Measurements from ENCODE around the gene ACR. TPM values are rescaled to one million over a fixed set of nuclear protein-coding genes. Genes with fewer than 3 reads are reported as not detected.

Gene ACR
- total RNA-seq, 2 donors from 2014 or later: 13.1 TPM; not detected in 1

GRCh38 chr22:50710221-50710620 is 27.8 kb upstream of the ACR start:
- Histone ChIP-seq H3K27me3 (replicated peaks; ENCODE audit: insufficient read depth) (no peaks in the 10 kb centered on the region), H3K4me1 (replicated peaks) (no peaks in the 10 kb centered on the region), H3K9me3 (no peaks in the 10 kb centered on the region), H3K36me3 (no peaks in the 10 kb centered on the region), H3K27ac (no peak overlapping the region), H3K4me3 (no peak overlapping the region)
- no peak for TF ChIP-seq POLR2A (IDR thresholded peaks at IDR 0.05)
- no peak for TF ChIP-seq CTCF (IDR thresholded peaks at IDR 0.05)
- no peak for TF ChIP-seq POLR2AphosphoS5 (IDR thresholded peaks at IDR 0.05)
- intact Hi-C loops (cut with DNase I): no loop called here
- DNase-seq (ENCODE audit: low spot score): no peak
- 82% methylated on average over 6 of the region's 6 CpGs for WGBS

- Histone ChIP-seq H3K27ac (no peak overlapping the region), H3K4me1 (replicated peaks) (no peaks in the 10 kb centered on the region)
Measured at GRCh38 chr22:50710886-50711285, 27.1 kb upstream of the ACR start.

GRCh38 chr22:50711446-50712340 is 26.3 kb upstream of the ACR start:
- H3K4me1 ChIP-seq (replicated peaks): no peaks in the 10 kb centered on the region
- intact Hi-C loops (cut with DNase I): no loop called here
- no peak for DNase-seq (ENCODE audit: low spot score)
- H3K4me3 ChIP-seq: no peak overlapping the region
- WGBS: 84% methylated on average over 14 of the region's 16 CpGs
- no peaks in the 10 kb centered on the region for H3K9me3 ChIP-seq
- no peak overlapping the region for H3K27ac ChIP-seq
- H3K36me3 ChIP-seq: no peaks in the 10 kb centered on the region
- H3K27me3 ChIP-seq (replicated peaks; ENCODE audit: insufficient read depth): no peaks in the 10 kb centered on the region
- TF ChIP-seq POLR2A (IDR thresholded peaks at IDR 0.05): no peak

More at GRCh38 chr22:50710886-50711285, 27.1 kb upstream of the ACR start:
- WGBS: 89% methylated on average over 38 of the region's 38 CpGs
- Histone ChIP-seq H3K27me3 (replicated peaks; ENCODE audit: insufficient read depth) (no peaks in the 10 kb centered on the region), H3K36me3 (no peaks in the 10 kb centered on the region), H3K9me3 (no peaks in the 10 kb centered on the region), H3K4me3 (no peak overlapping the region)
- no peak for DNase-seq (ENCODE audit: low spot score)
- intact Hi-C loops (cut with DNase I): no loop called here
- TF ChIP-seq CTCF (IDR thresholded peaks at IDR 0.05): no peak
- TF ChIP-seq POLR2AphosphoS5 (IDR thresholded peaks at IDR 0.05): no peak
- no peak for TF ChIP-seq POLR2A (IDR thresholded peaks at IDR 0.05)

- intact Hi-C loops (cut with DNase I): no loop called here
- Histone ChIP-seq H3K27ac (no peak overlapping the region), H3K36me3 (no peaks in the 10 kb centered on the region), H3K9me3 (no peaks in the 10 kb centered on the region), H3K4me3 (no peak overlapping the region), H3K27me3 (replicated peaks; ENCODE audit: insufficient read depth) (no peaks in the 10 kb centered on the region), H3K4me1 (replicated peaks) (no peaks in the 10 kb centered on the region)
- 87% methylated on average over 9 of the region's 9 CpGs for WGBS
- no peak for DNase-seq (ENCODE audit: low spot score)
- no peak for TF ChIP-seq POLR2AphosphoS5 (IDR thresholded peaks at IDR 0.05)
- TF ChIP-seq CTCF (IDR thresholded peaks at IDR 0.05): no peak
- no peak for TF ChIP-seq POLR2A (IDR thresholded peaks at IDR 0.05)
Measured at GRCh38 chr22:50712341-50713007, 25.5 kb upstream of the ACR start.

- no peak for DNase-seq (ENCODE audit: low spot score)
- no peak for TF ChIP-seq POLR2A (IDR thresholded peaks at IDR 0.05)
- Histone ChIP-seq H3K4me1 (replicated peaks) (no peaks in the 10 kb centered on the region), H3K36me3 (no peaks in the 10 kb centered on the region), H3K9me3 (no peaks in the 10 kb centered on the region), H3K4me3 (no peak overlapping the region), H3K27ac (no peak overlapping the region), H3K27me3 (replicated peaks; ENCODE audit: insufficient read depth) (no peaks in the 10 kb centered on the region)
- intact Hi-C loops (cut with DNase I): no loop called here
- 87% methylated on average over 13 of the region's 13 CpGs for whole genome bisulfite sequencing
Measured at GRCh38 chr22:50713008-50713385, 25.0 kb upstream of the ACR start.
